ENCODE results near the gene PTPRT.

Gene PTPRT

GRCh38 chr20:42836339-42836738 is 353.4 kb downstream of the PTPRT start:
- H2AFZ ChIP-seq (ENCODE audit: low read length) = no peak overlapping the region
- TF ChIP-seq EZH2phosphoT487 (IDR thresholded peaks at IDR 0.05; ENCODE audit: low read length) (no peak), EZH2 (optimal IDR thresholded peaks at IDR 0.05; ENCODE audit: low read depth, low read length) (no peak)
- TF ChIP-seq, protein P1, sequence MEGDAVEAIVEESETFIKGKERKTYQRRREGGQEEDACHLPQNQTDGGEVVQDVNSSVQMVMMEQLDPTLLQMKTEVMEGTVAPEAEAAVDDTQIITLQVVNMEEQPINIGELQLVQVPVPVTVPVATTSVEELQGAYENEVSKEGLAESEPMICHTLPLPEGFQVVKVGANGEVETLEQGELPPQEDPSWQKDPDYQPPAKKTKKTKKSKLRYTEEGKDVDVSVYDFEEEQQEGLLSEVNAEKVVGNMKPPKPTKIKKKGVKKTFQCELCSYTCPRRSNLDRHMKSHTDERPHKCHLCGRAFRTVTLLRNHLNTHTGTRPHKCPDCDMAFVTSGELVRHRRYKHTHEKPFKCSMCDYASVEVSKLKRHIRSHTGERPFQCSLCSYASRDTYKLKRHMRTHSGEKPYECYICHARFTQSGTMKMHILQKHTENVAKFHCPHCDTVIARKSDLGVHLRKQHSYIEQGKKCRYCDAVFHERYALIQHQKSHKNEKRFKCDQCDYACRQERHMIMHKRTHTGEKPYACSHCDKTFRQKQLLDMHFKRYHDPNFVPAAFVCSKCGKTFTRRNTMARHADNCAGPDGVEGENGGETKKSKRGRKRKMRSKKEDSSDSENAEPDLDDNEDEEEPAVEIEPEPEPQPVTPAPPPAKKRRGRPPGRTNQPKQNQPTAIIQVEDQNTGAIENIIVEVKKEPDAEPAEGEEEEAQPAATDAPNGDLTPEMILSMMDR (IDR thresholded peaks at IDR 0.05; ENCODE audit: low read length) = no peak

GRCh38 chr20:42807876-42808275 is 381.8 kb downstream of the PTPRT start:
- Histone ChIP-seq H3K27me3 (replicated peaks; ENCODE audit: insufficient read depth, low read length) (no peaks in the 10 kb centered on the region), H3K79me2 (ENCODE audit: low read length) (no peaks in the 10 kb centered on the region), H4K20me1 (ENCODE audit: insufficient read depth, low read length) (no peaks in the 10 kb centered on the region), H3K9me2 (replicated peaks; ENCODE audit: insufficient read depth, low read length) (no peaks in the 10 kb centered on the region), H3F3A (ENCODE audit: insufficient read depth, low read length) (no peaks in the 10 kb centered on the region), H3K36me3 (replicated peaks; ENCODE audit: insufficient read depth, low read length) (no peaks in the 10 kb centered on the region), H3K9ac (ENCODE audit: low read length) (no peak overlapping the region), H2AFZ (ENCODE audit: low read length) (no peak overlapping the region), H3K4me1 (ENCODE audit: low read length) (no peaks in the 10 kb centered on the region), H3K4me3 (ENCODE audit: low read length) (no peak overlapping the region), H3K27ac (ENCODE audit: low read length) (no peak overlapping the region), H3K4me2 (ENCODE audit: low read depth, low read length) (no peak overlapping the region), H3K9me3 (replicated peaks; ENCODE audit: insufficient read depth, low read length) (no peaks in the 10 kb centered on the region)
- DNase-seq = no peak
- TF ChIP-seq, protein P1 (IDR thresholded peaks at IDR 0.05; ENCODE audit: low read length) = no peak
- TF ChIP-seq EZH2 (optimal IDR thresholded peaks at IDR 0.05; ENCODE audit: low read depth, low read length) = no peak
- no peak for TF ChIP-seq EZH2phosphoT487 (IDR thresholded peaks at IDR 0.05; ENCODE audit: low read length)

More at GRCh38 chr20:42836339-42836738, 353.4 kb downstream of the PTPRT start:
- Histone ChIP-seq H3F3A (ENCODE audit: insufficient read depth, low read length) (no peaks in the 10 kb centered on the region), H3K9me3 (replicated peaks; ENCODE audit: insufficient read depth, low read length) (no peaks in the 10 kb centered on the region), H4K20me1 (ENCODE audit: insufficient read depth, low read length) (no peaks in the 10 kb centered on the region), H3K4me2 (ENCODE audit: low read depth, low read length) (no peak overlapping the region), H3K27ac (ENCODE audit: low read length) (no peak overlapping the region), H3K79me2 (ENCODE audit: low read length) (no peaks in the 10 kb centered on the region), H3K27me3 (replicated peaks; ENCODE audit: insufficient read depth, low read length) (no peaks in the 10 kb centered on the region), H3K4me1 (ENCODE audit: low read length) (no peaks in the 10 kb centered on the region), H3K4me3 (ENCODE audit: low read length) (no peak overlapping the region), H3K36me3 (replicated peaks; ENCODE audit: insufficient read depth, low read length) (no peaks in the 10 kb centered on the region), H3K9me2 (replicated peaks; ENCODE audit: insufficient read depth, low read length) (no peaks in the 10 kb centered on the region), H3K9ac (ENCODE audit: low read length) (no peak overlapping the region)
- DNase-seq = no peak

GRCh38 chr20:42795111-42795695 is 394.5 kb downstream of the PTPRT start:
- Histone ChIP-seq H3K4me3 (ENCODE audit: low read length) (no peak overlapping the region), H3K36me3 (replicated peaks; ENCODE audit: insufficient read depth, low read length) (no peaks in the 10 kb centered on the region), H4K20me1 (ENCODE audit: insufficient read depth, low read length) (no peaks in the 10 kb centered on the region), H3K4me1 (ENCODE audit: low read length) (no peaks in the 10 kb centered on the region), H3K9ac (ENCODE audit: low read length) (no peak overlapping the region), H2AFZ (ENCODE audit: low read length) (no peak overlapping the region), H3F3A (ENCODE audit: insufficient read depth, low read length) (no peaks in the 10 kb centered on the region), H3K27me3 (replicated peaks; ENCODE audit: insufficient read depth, low read length) (no peaks in the 10 kb centered on the region), H3K9me3 (replicated peaks; ENCODE audit: insufficient read depth, low read length) (no peaks in the 10 kb centered on the region), H3K9me2 (replicated peaks; ENCODE audit: insufficient read depth, low read length) (no peaks in the 10 kb centered on the region), H3K4me2 (ENCODE audit: low read depth, low read length) (no peak overlapping the region), H3K79me2 (ENCODE audit: low read length) (no peaks in the 10 kb centered on the region), H3K27ac (ENCODE audit: low read length) (no peak overlapping the region)
- DNase-seq = no peak
- TF ChIP-seq, protein P1 (IDR thresholded peaks at IDR 0.05; ENCODE audit: low read length) = no peak
- TF ChIP-seq EZH2phosphoT487 (IDR thresholded peaks at IDR 0.05; ENCODE audit: low read length) = no peak
- no peak for TF ChIP-seq EZH2 (optimal IDR thresholded peaks at IDR 0.05; ENCODE audit: low read depth, low read length)

Measured in MM.1S (cell line).